Calu3 (cell line): Measurements from ENCODE around the gene IL17RB. TPM values are rescaled to one million over a fixed set of nuclear protein-coding genes. Genes with fewer than 3 reads are reported as not detected.
A peak's percentile ranks its signal among the peaks of the same experiment; 100 is the strongest.

ENCODE experiments used
- BruUV-seq: library from RNA; stranded (reverse); fragments of 400-500 nt; replicated peaks from 2 replicates; lab custom pipeline; 2021; lab: Mats Ljungman, UMichigan
- CTCF ChIA-PET: fragments of 300-600 bp; sonication (Branson Sonifier 250); formaldehyde crosslinking; loops from one replicate; lab custom pipeline; 2022; ENCODE audit warnings: antibody characterized with exemption; lab: Charles Lee
- DNase-seq: peaks from one replicate; pipeline ENCODE4 v3.0.0; 2022
- H3K27ac Mint-ChIP-seq: one replicate; pipeline ENCODE4 v1.8.0; 2022; ENCODE audit warnings: mixed read lengths; ENCODE audit not compliant: unreplicated experiment
- H3K27me3 Mint-ChIP-seq: one replicate; pipeline ENCODE4 v1.8.0; 2022; ENCODE audit warnings: mixed read lengths; ENCODE audit not compliant: unreplicated experiment
- H3K36me3 Mint-ChIP-seq: one replicate; pipeline ENCODE4 v1.8.0; 2022; ENCODE audit warnings: mild to moderate bottlenecking, moderate library complexity, mixed read lengths; ENCODE audit not compliant: insufficient read depth, unreplicated experiment
- H3K4me1 Mint-ChIP-seq: one replicate; pipeline ENCODE4 v1.8.0; 2022; ENCODE audit warnings: mild to moderate bottlenecking, low read depth, mixed read lengths; ENCODE audit not compliant: unreplicated experiment
- H3K4me3 Mint-ChIP-seq: one replicate; pipeline ENCODE4 v1.8.0; 2022; ENCODE audit warnings: mild to moderate bottlenecking, low read depth, moderate library complexity, mixed read lengths; ENCODE audit not compliant: unreplicated experiment
- H3K9me3 Mint-ChIP-seq: one replicate; pipeline ENCODE4 v1.8.0; 2022; ENCODE audit warnings: low read depth, mixed read lengths; ENCODE audit not compliant: unreplicated experiment
- CTCF ChIP-seq: fragments of 200-600 bp; IDR thresholded peaks from one replicate; pipeline ENCODE4 v1.8.0; 2022; ENCODE audit warnings: antibody characterized with exemption; ENCODE audit not compliant: unreplicated experiment
- intact Hi-C: fragments of 100-400 bp; cut with micrococcal nuclease; formaldehyde crosslinking; loops from one replicate; pipeline ENCODE4 v1.10.0; 2022; ENCODE audit not compliant: unreplicated experiment
- total RNA-seq: library from RNA; stranded (reverse); gene quantifications from 2 replicates; pipeline ENCODE4 v1.2.3, GENCODE V29; 2022

The IL17RB gene
- total RNA-seq, 1 experiment from 2014 or later = 21.9 TPM

- CTCF ChIA-PET = no interaction called here
- H3K27me3 Mint-ChIP-seq = no peaks in the 10 kb centered on the region
- BruUV-seq = no TSS peak
- no peaks in the 10 kb centered on the region for H3K9me3 Mint-ChIP-seq
- no peak for DNase-seq
- no peak overlapping the region for H3K27ac Mint-ChIP-seq
- H3K4me1 Mint-ChIP-seq = no peaks in the 10 kb centered on the region
- no peak overlapping the region for H3K4me3 Mint-ChIP-seq
- TF ChIP-seq CTCF = no peak
- intact Hi-C loops = no loop called here
- peaks cover 29% of the 10 kb centered on the region for H3K36me3 Mint-ChIP-seq
These were observed 27.9 kb upstream of the IL17RB start for GRCh38 chr3:53818221-53819162.

GRCh38 chr3:53819163-53819868 lies 27.1 kb upstream of the IL17RB start:
- Mint-ChIP-seq H3K4me1 (no peaks in the 10 kb centered on the region), H3K27ac (peak overlapping the region; percentile 56), H3K36me3 (peaks cover 33% of the 10 kb centered on the region), H3K9me3 (no peaks in the 10 kb centered on the region), H3K4me3 (no peak overlapping the region), H3K27me3 (no peaks in the 10 kb centered on the region)
- no peak for DNase-seq
- no TSS peak for BruUV-seq
- no peak for TF ChIP-seq CTCF
- intact Hi-C loops = no loop called here
- CTCF ChIA-PET = no interaction called here

GRCh38 chr3:53820084-53820483 lies 26.3 kb upstream of the IL17RB start:
- no TSS peak for BruUV-seq
- CTCF ChIA-PET = no interaction called here
- H3K4me3 Mint-ChIP-seq = no peak overlapping the region
- intact Hi-C loops = no loop called here
- DNase-seq = no peak
- H3K27me3 Mint-ChIP-seq = no peaks in the 10 kb centered on the region
- peak overlapping the region; percentile 56 for H3K27ac Mint-ChIP-seq
- TF ChIP-seq CTCF = no peak
- H3K4me1 Mint-ChIP-seq = no peaks in the 10 kb centered on the region
- peaks cover 33% of the 10 kb centered on the region for H3K36me3 Mint-ChIP-seq
- H3K9me3 Mint-ChIP-seq = no peaks in the 10 kb centered on the region

- H3K36me3 Mint-ChIP-seq = peaks cover 36% of the 10 kb centered on the region
- no peak overlapping the region for H3K27ac Mint-ChIP-seq
- BruUV-seq = no TSS peak
- CTCF ChIA-PET = no interaction called here
- intact Hi-C loops = no loop called here
- no peak for DNase-seq
- no peaks in the 10 kb centered on the region for H3K9me3 Mint-ChIP-seq
- no peak for TF ChIP-seq CTCF
- no peaks in the 10 kb centered on the region for H3K27me3 Mint-ChIP-seq
- peaks cover 3% of the 10 kb centered on the region for H3K4me1 Mint-ChIP-seq
- no peak overlapping the region for H3K4me3 Mint-ChIP-seq
These were observed 25.4 kb upstream of the IL17RB start for GRCh38 chr3:53820756-53821580.
